Activated naive CD8-positive, alpha-beta T cell treated with anti-CD3 and anti-CD28 coated beads, Interleukin-2, amount 10 ng/mL, durations not matched to agents 7 days and 5 days (primary cell): ENCODE results near the gene MAP2K4. TPM values are rescaled to one million over a fixed set of nuclear protein-coding genes. Genes with fewer than 3 reads are reported as not detected.
A peak's percentile ranks its signal among the peaks of the same experiment; 100 is the strongest.
"Not testable (repeated sequence)": the region's sequence is repeated elsewhere in the genome, so short reads cannot be mapped to it uniquely, and the experiment has no call there.

ENCODE experiments used
- ATAC-seq: fragments of 150-1000 bp; cut with Tn5 transposase; one replicate; pipeline ENCODE4 v1.10.0; 2021; ENCODE audit warnings: low read depth, moderate library complexity
- POLR2A ChIA-PET: fragments of 350-600 bp; sonication (Branson Sonifier 250); formaldehyde crosslinking; loops from one replicate; lab custom pipeline; 2021; ENCODE audit warnings: antibody characterized with exemption; lab: Charles Lee
- DNase-seq: peaks from one replicate; pipeline ENCODE4 v3.0.0; 2021
- H3K27ac Mint-ChIP-seq: one replicate; pipeline ENCODE4 v1.8.0; 2022; ENCODE audit warnings: mild to moderate bottlenecking, mixed read lengths
- H3K27me3 Mint-ChIP-seq: one replicate; pipeline ENCODE4 v1.8.0; 2022; ENCODE audit warnings: mild to moderate bottlenecking, moderate library complexity, mixed read lengths
- H3K36me3 Mint-ChIP-seq: one replicate; pipeline ENCODE4 v1.8.0; 2021; ENCODE audit warnings: mild to moderate bottlenecking, mixed read lengths
- H3K4me1 Mint-ChIP-seq: one replicate; pipeline ENCODE4 v1.8.0; 2021; ENCODE audit warnings: mixed read lengths
- H3K4me3 Mint-ChIP-seq: one replicate; pipeline ENCODE4 v1.8.0; 2022; ENCODE audit warnings: mild to moderate bottlenecking, moderate library complexity, mixed read lengths
- H3K9me3 Mint-ChIP-seq: one replicate; pipeline ENCODE4 v1.8.0; 2021; ENCODE audit warnings: mixed read lengths
- microRNA-seq: library from miRNA; unstranded; fragments of <30 nt; microRNA quantifications from one replicate; pipeline ENCODE4 v1.2.0, GENCODE V29; 2022
- total RNA-seq, 2 experiments: library from RNA; stranded (reverse); gene quantifications; one replicate each; pipeline ENCODE4 v1.2.3, GENCODE V29; 2021

The MAP2K4 gene
- total RNA-seq, 2 experiments from 2014 or later = 44.6 to 47.1 TPM

GRCh38 chr17:12137859-12138258 is 117.2 kb downstream of the MAP2K4 start:
- DNase-seq (no peak), ATAC-seq (no peak)
- Mint-ChIP-seq H3K9me3 (peaks cover 10% of the 10 kb centered on the region), H3K36me3 (peaks cover 80% of the 10 kb centered on the region), H3K27ac (no peak overlapping the region), H3K4me1 (no peaks in the 10 kb centered on the region), H3K4me3 (no peak overlapping the region), H3K27me3 (no peaks in the 10 kb centered on the region)
- POLR2A ChIA-PET = no interaction called here

GRCh38 chr17:12140685-12141084 is 120.0 kb downstream of the MAP2K4 start:
- Mint-ChIP-seq H3K4me1 (no peaks in the 10 kb centered on the region), H3K27ac (no peak overlapping the region), H3K36me3 (peaks cover 79% of the 10 kb centered on the region), H3K4me3 (no peak overlapping the region), H3K9me3 (peaks cover 10% of the 10 kb centered on the region), H3K27me3 (no peaks in the 10 kb centered on the region)
- POLR2A ChIA-PET = no interaction called here
- DNase-seq (no peak), ATAC-seq (no peak)

- H3K9me3 Mint-ChIP-seq, H3K4me3 Mint-ChIP-seq, H3K4me1 Mint-ChIP-seq, ATAC-seq, POLR2A ChIA-PET, DNase-seq, H3K27me3 Mint-ChIP-seq, H3K36me3 Mint-ChIP-seq, H3K27ac Mint-ChIP-seq: not testable (repeated sequence)
Measured at GRCh38 chr17:12162187-12162586, 141.5 kb downstream of the MAP2K4 start.

- no peak for ATAC-seq
- H3K4me1 Mint-ChIP-seq = no peaks in the 10 kb centered on the region
- no peaks in the 10 kb centered on the region for H3K36me3 Mint-ChIP-seq
- H3K9me3 Mint-ChIP-seq = peaks cover 3% of the 10 kb centered on the region
- H3K27me3 Mint-ChIP-seq = no peaks in the 10 kb centered on the region
- no peak overlapping the region for H3K4me3 Mint-ChIP-seq
- DNase-seq = no peak
- no peak overlapping the region for H3K27ac Mint-ChIP-seq
- POLR2A ChIA-PET = no interaction called here
Measured at GRCh38 chr17:12164085-12164484, 143.4 kb downstream of the MAP2K4 start.

GRCh38 chr17:12178644-12179330 is 158.1 kb downstream of the MAP2K4 start:
- Mint-ChIP-seq H3K27ac (no peak overlapping the region), H3K4me1 (no peaks in the 10 kb centered on the region), H3K36me3 (no peaks in the 10 kb centered on the region), H3K4me3 (no peak overlapping the region), H3K9me3 (peaks cover 2% of the 10 kb centered on the region), H3K27me3 (no peaks in the 10 kb centered on the region)
- no peak for DNase-seq
- ATAC-seq = no peak
- POLR2A ChIA-PET = no interaction called here

GRCh38 chr17:12180644-12181261 is 160.1 kb downstream of the MAP2K4 start:
- H3K27me3 Mint-ChIP-seq = no peaks in the 10 kb centered on the region
- no peak for DNase-seq
- POLR2A ChIA-PET = no interaction called here

GRCh38 chr17:12187658-12188057 is 167.0 kb downstream of the MAP2K4 start:
- no peak overlapping the region for H3K27ac Mint-ChIP-seq
- DNase-seq (no peak), ATAC-seq (no peak)
- H3K36me3 Mint-ChIP-seq = no peaks in the 10 kb centered on the region
- peaks cover 9% of the 10 kb centered on the region for H3K9me3 Mint-ChIP-seq
- POLR2A ChIA-PET = no interaction called here
- H3K4me1 Mint-ChIP-seq = no peaks in the 10 kb centered on the region
- no peak overlapping the region for H3K4me3 Mint-ChIP-seq
- H3K27me3 Mint-ChIP-seq = no peaks in the 10 kb centered on the region

More at GRCh38 chr17:12180644-12181261, 160.1 kb downstream of the MAP2K4 start:
- no peak overlapping the region for H3K4me3 Mint-ChIP-seq
- no peak for ATAC-seq
- H3K36me3 Mint-ChIP-seq = no peaks in the 10 kb centered on the region
- no peaks in the 10 kb centered on the region for H3K4me1 Mint-ChIP-seq
- H3K9me3 Mint-ChIP-seq = no peaks in the 10 kb centered on the region
- H3K27ac Mint-ChIP-seq = no peak overlapping the region

GRCh38 chr17:12193144-12193735 is 172.6 kb downstream of the MAP2K4 start:
- ATAC-seq (no peak), DNase-seq (no peak)
- Mint-ChIP-seq H3K36me3 (no peaks in the 10 kb centered on the region), H3K4me3 (no peak overlapping the region), H3K9me3 (peaks cover 8% of the 10 kb centered on the region), H3K4me1 (no peaks in the 10 kb centered on the region), H3K27me3 (no peaks in the 10 kb centered on the region), H3K27ac (no peak overlapping the region)
- POLR2A ChIA-PET = no interaction called here

Small RNAs within 50 kb of the gene (microRNA-seq; reads per million reads assigned to microRNA genes)
- gene MIR744 = 537 reads per million, percentile 76 among the genes with 10 or more reads in this experiment

Other genes starting within 250 kb of the MAP2K4 start
- gene ZNF18, start 23.4 kb upstream of the MAP2K4 start, total RNA-seq = 10 to 100 TPM; 16.3 to 18.1 TPM